Muscle of arm (tissue), 12 donors: ENCODE measurements around the gene UNC5CL. TPM values are rescaled to one million over a fixed set of nuclear protein-coding genes. Genes with fewer than 3 reads are reported as not detected.
"Not testable (repeated sequence)": the region's sequence is repeated elsewhere in the genome, so short reads cannot be mapped to it uniquely, and the experiment has no call there.

ENCODE experiments used
- DNase-seq: peaks from one replicate; pipeline ENCODE4 v3.0.0-alpha.2; 2013
- polyA plus RNA-seq, 12 donors: library from polyadenylated mRNA; unstranded; fragments of 120-200 nt; gene quantifications; one replicate each; pipeline ENCODE4 v1.2.1, GENCODE V29; 2013; ENCODE audit not compliant: insufficient read length in 12 of 12

Gene UNC5CL
- polyA plus RNA-seq, 12 donors, result 1.8 to 15.4 (median 3.2) TPM; not detected in 1

GRCh38 chr6:41009669-41010068 is 29.4 kb downstream of the UNC5CL start:
- DNase-seq, result no peak

GRCh38 chr6:41008011-41008410 is 31.0 kb downstream of the UNC5CL start:
- DNase-seq, result no peak

- not testable (repeated sequence) for DNase-seq
Observed at GRCh38 chr6:41006980-41007379, 32.0 kb downstream of the UNC5CL start.

- DNase-seq, result peak; percentile 56
Observed at GRCh38 chr6:41006217-41006616, 32.8 kb downstream of the UNC5CL start.

- no peak for DNase-seq
Observed at GRCh38 chr6:41002168-41002567, 36.9 kb downstream of the UNC5CL start.

GRCh38 chr6:41000248-41000647 is 38.8 kb downstream of the UNC5CL start:
- DNase-seq, result no peak

GRCh38 chr6:40999569-40999968 is 39.5 kb downstream of the UNC5CL start:
- peak; percentile 70 for DNase-seq

GRCh38 chr6:40998661-40999060 is 40.4 kb downstream of the UNC5CL start:
- no peak for DNase-seq

- DNase-seq, result peak; percentile 42
Observed at GRCh38 chr6:40997234-40997957, 41.6 kb downstream of the UNC5CL start.

- peak; percentile 28 for DNase-seq
Observed at GRCh38 chr6:40996591-40997233, 42.3 kb downstream of the UNC5CL start.

- no peak for DNase-seq
Observed at GRCh38 chr6:40992746-40993145, 46.3 kb downstream of the UNC5CL start.

GRCh38 chr6:40990301-40990700 is 48.7 kb downstream of the UNC5CL start:
- no peak for DNase-seq

GRCh38 chr6:40989204-40990169 is 49.5 kb downstream of the UNC5CL start:
- no peak for DNase-seq

- DNase-seq, result no peak
Observed at GRCh38 chr6:40988634-40989033, 50.4 kb downstream of the UNC5CL start.

GRCh38 chr6:40986921-40987819 is 51.9 kb downstream of the UNC5CL start:
- no peak for DNase-seq

- DNase-seq, result no peak
Observed at GRCh38 chr6:40986364-40986763, 52.7 kb downstream of the UNC5CL start.

GRCh38 chr6:40983752-40984151 is 55.3 kb downstream of the UNC5CL start:
- DNase-seq, result no peak

- DNase-seq, result no peak
Observed at GRCh38 chr6:40982917-40983316, 56.1 kb downstream of the UNC5CL start.

GRCh38 chr6:40978687-40979289 is 60.2 kb downstream of the UNC5CL start:
- DNase-seq, result no peak

- DNase-seq, result no peak
Observed at GRCh38 chr6:40977695-40978094, 61.3 kb downstream of the UNC5CL start.

GRCh38 chr6:40977085-40977484 is 61.9 kb downstream of the UNC5CL start:
- no peak for DNase-seq
